ENCODE measurements around the gene RAE1.

- TF ChIP-seq RAD21 (IDR thresholded peaks at IDR 0.05; ENCODE audit: low read length) = no peak
- TF ChIP-seq CTCF (conservative IDR thresholded peaks at IDR 0.05; ENCODE audit: low read depth, low read length) = no peak
- no peak for TF ChIP-seq FOS (IDR thresholded peaks at IDR 0.05; ENCODE audit: low read depth, low read length)
- TF ChIP-seq POLR2A (IDR thresholded peaks at IDR 0.05; ENCODE audit: low read depth, low read length) = no peak
- TF ChIP-seq NFE2L2 (IDR thresholded peaks at IDR 0.05; ENCODE audit: low read depth, low read length) = no peak
- no peak for TF ChIP-seq CEBPB (IDR thresholded peaks at IDR 0.05; ENCODE audit: low read depth, low read length)
- no peak for TF ChIP-seq MXI1 (IDR thresholded peaks at IDR 0.05; ENCODE audit: borderline replicate concordance, low read depth, low read length)
- no peak for TF ChIP-seq MAZ (IDR thresholded peaks at IDR 0.05; ENCODE audit: borderline replicate concordance, low read depth, low read length)
- no peak for TF ChIP-seq MAFK (IDR thresholded peaks at IDR 0.05; ENCODE audit: low read depth, low read length)
These were observed 59.9 kb downstream of the RAE1 start for GRCh38 chr20:57410924-57411323.

Measured in IMR-90 (cell line).